GM18951 (cell line): ENCODE results near the gene LIMK1.
"Not testable (repeated sequence)": the region's sequence is repeated elsewhere in the genome, so short reads cannot be mapped to it uniquely, and the experiment has no call there.

Experiments
- POLR2A ChIP-seq: IDR thresholded peaks from 4 replicates; pipeline ENCODE4 v1.6.1; 2011; ENCODE audit warnings: mild to moderate bottlenecking; ENCODE audit not compliant: insufficient read length, insufficient read depth; ENCODE audit errors: extremely low read depth
- in situ Hi-C: fragments of 300-500 bp; cut with MboI; formaldehyde crosslinking; loops from one replicate; pipeline ENCODE4 v1.12.0; 2022; ENCODE audit warnings: low sequenced_read_pairs, mixed read lengths, inconsistent platforms; ENCODE audit not compliant: unreplicated experiment

LIMK1 gene

GRCh38 chr7:74099031-74099430, 15.4 kb downstream of the LIMK1 start:
- in situ Hi-C loops = no loop called here
- TF ChIP-seq POLR2A = no peak

GRCh38 chr7:74101061-74101681, 17.6 kb downstream of the LIMK1 start:
- in situ Hi-C loops = no loop called here
- TF ChIP-seq POLR2A = no peak

GRCh38 chr7:74103219-74103772, 19.7 kb downstream of the LIMK1 start:
- in situ Hi-C loops = no loop called here
- TF ChIP-seq POLR2A = no peak

GRCh38 chr7:74104702-74105101, 21.1 kb downstream of the LIMK1 start:
- in situ Hi-C loops = no loop called here
- TF ChIP-seq POLR2A = no peak

- TF ChIP-seq POLR2A = no peak
Observed at GRCh38 chr7:74105992-74106391, 22.4 kb downstream of the LIMK1 start.

GRCh38 chr7:74106846-74107245, 23.2 kb downstream of the LIMK1 start:
- no peak for TF ChIP-seq POLR2A
- in situ Hi-C loops = no loop called here

More at GRCh38 chr7:74105992-74106391, 22.4 kb downstream of the LIMK1 start:
- in situ Hi-C loops = no loop called here

GRCh38 chr7:74115326-74115725, 31.7 kb downstream of the LIMK1 start:
- in situ Hi-C loops = no loop called here
- TF ChIP-seq POLR2A = no peak

- no peak for TF ChIP-seq POLR2A
- in situ Hi-C loops = no loop called here
Observed at GRCh38 chr7:74116356-74116755, 32.8 kb downstream of the LIMK1 start.

- in situ Hi-C loops = no loop called here
- no peak for TF ChIP-seq POLR2A
Observed at GRCh38 chr7:74119831-74120230, 36.2 kb downstream of the LIMK1 start.

GRCh38 chr7:74121401-74122249, 38.0 kb downstream of the LIMK1 start:
- no peak for TF ChIP-seq POLR2A
- in situ Hi-C loops = no loop called here

- in situ Hi-C loops = not testable (repeated sequence)
Observed at GRCh38 chr7:74123892-74124291, 40.3 kb downstream of the LIMK1 start.

GRCh38 chr7:74126220-74126880, 42.7 kb downstream of the LIMK1 start:
- no peak for TF ChIP-seq POLR2A
- in situ Hi-C loops = no loop called here

- in situ Hi-C loops = no loop called here
- TF ChIP-seq POLR2A = no peak
Observed at GRCh38 chr7:74129887-74130286, 46.3 kb downstream of the LIMK1 start.
